Activated CD4-positive, CD25-positive, alpha-beta regulatory T cell treated with anti-CD3 and anti-CD28 coated beads, Interleukin-2, amount 50 U/mL, for 16 hours (primary cell): ENCODE results near the gene OR2C1.

Experiments
- DNase-seq: peaks from one replicate; pipeline ENCODE4 v3.0.0-alpha.2; 2020; ENCODE audit warnings: low read depth, low spot score

Gene OR2C1

DNA sequence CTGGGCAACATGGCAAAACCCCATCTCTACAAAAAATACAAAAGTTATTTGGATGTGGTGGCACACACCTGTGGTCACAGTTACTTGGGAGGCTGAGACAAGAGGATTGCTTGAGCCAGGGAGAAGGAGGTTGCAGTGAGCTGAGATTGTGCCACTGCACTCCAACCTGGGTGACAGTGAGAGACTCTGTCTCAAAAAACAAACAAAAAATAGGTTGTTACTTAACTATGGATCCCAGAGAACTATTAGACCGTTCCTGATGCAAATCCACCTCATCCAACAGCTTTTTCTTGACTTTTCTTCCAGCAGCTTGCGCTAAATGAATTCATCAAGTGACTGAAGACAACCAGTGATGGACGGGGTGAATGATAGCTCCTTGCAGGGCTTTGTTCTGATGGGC lies at the start of gene OR2C1:
Gene OR2C1 (plus strand): TSS at position 301 of the 400 bp plus-strand sequence. CDS start 52 bp downstream, at position 353.
- no peak for DNase-seq

DNA sequence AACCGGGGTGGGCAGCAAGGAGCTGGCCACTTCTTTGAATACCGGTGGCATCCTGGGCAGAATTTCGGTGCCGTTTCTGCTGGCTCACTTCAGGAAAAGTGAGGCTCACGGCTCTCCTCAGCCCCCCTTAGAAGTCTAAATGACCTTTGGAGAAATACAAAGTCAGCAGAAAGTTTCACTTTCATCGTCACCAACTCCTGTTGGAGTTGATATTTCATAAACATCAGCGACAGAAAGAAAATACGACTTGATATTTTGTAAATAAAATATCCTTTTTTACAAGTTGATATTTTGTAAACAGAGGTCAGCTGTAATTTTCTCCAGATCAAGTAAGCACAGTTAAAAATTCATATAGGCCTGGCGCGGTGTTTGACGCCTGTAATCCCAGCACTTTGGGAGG lies 49.6 kb upstream of the OR2C1 start:
- DNase-seq, result no peak

DNA sequence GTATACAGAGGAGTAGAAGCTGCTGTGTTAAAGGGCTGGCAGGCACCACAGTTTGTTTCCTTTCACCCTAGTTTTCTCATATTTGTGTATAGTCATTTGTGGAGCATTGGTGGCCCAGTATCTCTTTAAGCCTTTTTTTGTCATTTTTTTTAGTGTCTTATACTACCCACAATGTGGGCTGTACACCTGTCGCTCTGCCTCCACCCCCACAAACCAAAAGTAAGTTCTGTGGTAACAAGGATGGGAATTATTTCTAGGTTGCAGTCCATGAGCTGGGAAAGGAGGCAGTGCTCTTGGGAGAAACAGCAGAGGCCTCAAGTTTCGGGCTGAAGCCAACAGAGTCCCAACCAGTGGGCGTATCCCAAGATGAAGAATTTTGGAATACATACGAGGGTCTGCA lies 44.2 kb upstream of the OR2C1 start:
- DNase-seq, result no peak

DNA sequence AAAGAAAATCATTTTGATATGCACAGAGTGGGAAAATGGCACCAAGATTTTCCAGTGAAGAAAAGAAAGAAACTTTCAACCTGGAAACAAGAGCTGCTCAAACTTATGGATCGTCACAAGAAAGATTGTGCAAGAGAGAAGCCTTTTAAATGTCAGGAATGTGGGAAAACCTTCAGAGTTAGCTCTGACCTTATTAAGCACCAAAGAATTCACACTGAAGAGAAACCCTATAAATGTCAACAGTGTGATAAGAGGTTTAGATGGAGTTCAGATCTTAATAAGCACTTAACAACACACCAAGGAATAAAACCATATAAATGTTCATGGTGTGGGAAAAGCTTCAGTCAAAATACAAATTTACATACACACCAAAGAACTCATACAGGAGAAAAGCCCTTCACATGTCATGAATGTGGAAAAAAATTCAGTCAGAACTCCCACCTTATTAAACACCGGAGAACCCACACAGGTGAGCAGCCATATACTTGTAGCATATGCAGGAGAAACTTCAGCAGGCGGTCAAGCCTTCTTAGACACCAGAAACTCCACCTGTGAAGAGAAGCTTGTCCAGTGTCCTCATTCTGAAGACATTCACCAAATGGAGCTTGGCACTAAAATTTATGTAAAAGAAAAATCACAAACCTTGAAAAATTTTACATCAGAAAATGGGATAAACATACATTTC lies 38.2 kb upstream of the OR2C1 start:
- no peak for DNase-seq

DNA sequence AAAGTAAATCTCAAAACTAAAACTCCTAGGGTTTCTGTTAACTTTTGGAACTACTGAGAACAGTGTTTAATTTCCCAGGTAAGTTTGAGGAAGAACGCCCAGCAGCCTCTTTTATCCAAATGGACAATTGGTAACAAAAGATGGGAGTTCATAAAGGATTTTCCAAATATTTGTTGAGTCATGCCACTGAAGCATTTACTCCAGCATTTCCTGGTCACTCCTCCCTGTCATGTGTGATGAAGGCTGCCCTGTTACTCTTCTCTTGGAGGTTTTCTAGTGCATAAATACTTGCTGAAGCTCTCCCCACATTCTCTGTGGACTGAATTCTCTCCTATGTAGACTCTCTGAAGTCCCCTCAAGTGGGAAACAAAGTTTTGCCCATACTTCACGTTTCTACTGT lies 33.9 kb upstream of the OR2C1 start:
- no peak for DNase-seq

DNA sequence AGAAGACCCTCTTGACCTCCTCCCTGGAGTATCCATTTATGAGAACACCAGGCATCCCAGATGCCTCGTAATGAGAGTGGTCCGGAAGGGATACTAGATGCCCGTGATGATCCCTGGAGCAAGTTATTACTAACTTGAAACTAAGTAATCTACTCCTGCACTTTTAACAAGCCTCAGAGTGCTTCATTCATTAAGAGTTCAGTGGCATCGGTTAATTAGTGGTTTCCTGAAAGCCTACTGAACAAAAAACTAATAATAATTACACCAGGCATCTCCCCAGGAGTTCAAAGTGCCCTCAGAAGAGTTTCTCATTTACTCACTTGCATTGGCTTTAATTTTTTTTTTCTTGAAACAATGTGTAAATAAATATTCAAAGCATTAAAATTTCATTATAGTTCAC lies 28.2 kb upstream of the OR2C1 start:
- no peak for DNase-seq

DNA sequence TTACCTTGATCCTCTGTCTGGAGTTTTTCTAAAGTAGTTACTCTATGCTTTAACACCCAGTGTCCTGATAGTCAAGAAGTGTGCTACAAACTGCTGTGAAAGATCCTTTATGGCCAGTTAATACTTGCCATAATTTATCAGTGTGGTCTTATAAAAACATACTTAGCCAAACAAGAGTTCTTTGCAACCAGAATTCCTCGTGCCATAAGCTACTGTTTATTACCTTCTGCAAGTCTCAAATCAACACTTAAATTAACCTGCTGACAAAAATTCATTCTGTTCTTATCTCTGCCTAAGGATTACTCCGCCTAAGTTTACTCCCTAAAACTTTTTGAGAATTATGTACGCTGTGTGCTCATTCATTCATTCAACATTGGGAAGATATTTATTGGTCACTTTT lies 27.6 kb upstream of the OR2C1 start:
- no peak for DNase-seq

DNA sequence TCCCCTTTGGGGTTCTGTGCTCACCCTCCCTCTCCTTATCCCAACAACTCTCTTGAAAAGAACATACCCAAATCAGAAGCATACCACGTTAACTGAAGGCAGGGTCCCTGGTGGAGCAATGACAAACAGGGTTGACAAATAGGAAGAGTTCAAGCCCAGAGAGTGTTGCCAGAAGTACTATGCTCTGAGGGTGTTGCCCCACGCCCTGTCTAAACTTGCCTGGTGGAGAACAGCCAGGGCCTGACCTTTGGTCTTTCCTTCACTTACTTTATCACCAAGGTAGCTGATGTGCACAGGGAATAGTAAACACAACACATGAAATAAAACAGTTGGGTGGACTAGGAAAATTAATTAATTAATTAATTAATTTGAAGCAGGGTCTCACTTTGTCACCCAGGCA lies 27.0 kb upstream of the OR2C1 start:
- DNase-seq, result no peak

DNA sequence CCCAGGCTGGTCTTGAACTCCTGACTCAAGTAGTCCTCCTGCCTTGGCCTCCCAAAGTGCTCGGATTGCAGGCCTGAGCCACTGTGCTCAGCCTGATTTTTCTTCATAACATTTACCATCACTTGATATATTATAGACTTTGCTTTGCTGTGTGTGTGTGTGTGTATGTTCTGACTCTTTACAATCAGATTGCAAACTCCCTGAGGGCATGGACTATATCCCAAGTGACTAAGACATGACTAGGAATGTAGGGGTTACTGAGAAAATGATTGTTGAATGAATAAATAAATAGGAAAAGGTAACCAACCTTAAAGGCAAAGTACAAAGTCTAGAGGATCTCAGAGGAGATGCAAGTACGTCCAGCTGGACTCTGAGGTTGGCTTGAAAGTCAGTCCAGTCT lies 9.6 kb upstream of the OR2C1 start:
- no peak for DNase-seq

DNA sequence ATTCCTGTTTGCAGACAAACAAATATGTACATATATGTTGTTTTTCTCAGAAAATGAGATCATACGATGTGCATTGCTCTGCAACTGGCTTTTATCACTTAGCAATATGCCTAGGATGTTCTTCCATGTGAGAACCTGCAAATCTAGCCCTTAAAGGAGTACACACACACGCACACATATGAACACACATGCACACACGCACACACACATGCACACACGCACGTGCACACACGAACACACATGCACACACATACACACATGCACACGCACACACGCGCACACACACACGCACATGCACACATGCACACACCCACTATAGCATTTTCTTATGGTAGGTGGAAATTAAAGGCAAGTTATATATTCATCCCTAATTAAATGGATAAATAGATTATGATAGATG lies 8.1 kb upstream of the OR2C1 start:
- DNase-seq, result no peak

DNA sequence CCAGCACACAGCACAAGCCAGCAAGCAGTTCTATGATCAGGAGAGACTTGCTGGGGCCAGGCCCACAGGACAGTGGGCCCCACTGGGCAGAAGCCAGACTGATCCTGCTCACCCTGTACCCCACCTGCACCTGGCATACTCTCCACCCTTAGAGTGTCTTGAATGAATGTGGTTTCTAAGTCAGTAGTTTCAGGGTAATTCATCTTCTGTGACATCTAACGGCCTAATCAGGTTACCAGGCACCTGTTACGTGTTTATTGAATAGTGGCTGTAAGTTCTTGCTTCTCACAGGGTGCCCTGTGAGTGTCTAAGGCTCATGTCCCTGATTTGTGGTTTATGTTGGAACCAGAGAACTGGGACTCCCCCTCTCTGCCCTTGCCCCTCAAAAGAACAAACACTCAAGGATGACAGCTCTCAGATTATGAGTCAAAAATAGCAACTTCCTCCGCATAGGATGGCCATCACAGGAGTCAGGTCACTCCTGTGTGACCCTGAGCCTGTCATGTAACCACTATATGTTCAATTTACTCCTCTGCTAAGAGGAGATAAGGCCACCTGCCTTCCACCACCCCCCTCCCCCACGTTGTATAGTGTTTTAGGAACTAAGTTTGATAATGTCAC lies 7.0 kb upstream of the OR2C1 start:
- DNase-seq, result no peak

DNA sequence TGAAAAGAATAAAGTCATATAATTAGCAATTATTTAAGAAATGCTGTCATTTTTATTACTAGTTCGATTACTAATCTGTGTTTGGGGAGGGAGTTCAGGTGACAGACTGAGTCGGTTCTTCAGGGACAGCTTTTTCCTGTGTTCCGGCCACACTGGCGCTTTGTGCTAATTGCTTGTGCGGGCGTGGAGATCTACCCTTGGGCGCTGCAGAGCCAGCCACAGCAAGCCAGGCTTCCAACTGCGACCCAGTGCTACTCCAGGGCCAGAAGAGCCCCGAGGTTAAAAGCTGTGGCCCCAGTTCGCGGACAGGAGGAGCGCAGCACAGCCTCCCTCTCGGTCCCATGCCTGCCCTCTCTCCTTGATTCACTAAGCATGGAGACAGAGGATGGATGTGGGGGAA lies 6.5 kb upstream of the OR2C1 start:
- no peak for DNase-seq

DNA sequence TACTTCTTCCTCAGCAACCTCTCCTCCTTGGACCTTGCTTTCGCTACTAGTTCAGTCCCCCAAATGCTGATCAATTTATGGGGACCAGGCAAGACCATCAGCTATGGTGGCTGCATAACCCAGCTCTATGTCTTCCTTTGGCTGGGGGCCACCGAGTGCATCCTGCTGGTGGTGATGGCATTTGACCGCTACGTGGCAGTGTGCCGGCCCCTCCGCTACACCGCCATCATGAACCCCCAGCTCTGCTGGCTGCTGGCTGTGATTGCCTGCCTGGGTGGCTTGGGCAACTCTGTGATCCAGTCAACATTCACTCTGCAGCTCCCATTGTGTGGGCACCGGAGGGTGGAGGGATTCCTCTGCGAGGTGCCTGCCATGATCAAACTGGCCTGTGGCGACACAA lies 429 bp downstream of the OR2C1 start:
- DNase-seq, result no peak

DNA sequence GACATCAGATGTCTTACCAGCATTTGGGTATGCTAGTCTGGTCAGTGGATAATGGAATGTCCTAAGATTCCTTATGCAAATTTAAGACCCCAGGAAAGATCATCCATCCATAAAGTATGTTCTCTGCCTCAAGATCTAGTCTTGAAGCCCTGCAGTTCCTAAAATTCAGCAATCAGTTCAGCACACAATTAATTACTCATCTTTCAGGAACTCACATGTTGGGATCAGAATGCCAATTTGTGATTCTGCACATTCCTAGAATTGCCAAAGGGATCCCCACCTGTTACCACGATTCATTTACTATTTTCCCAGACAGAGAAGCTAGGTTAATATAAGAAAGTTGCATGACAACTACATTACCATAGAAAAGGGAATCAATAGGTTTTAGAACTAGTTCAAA lies 3.2 kb downstream of the OR2C1 start:
- no peak for DNase-seq

DNA sequence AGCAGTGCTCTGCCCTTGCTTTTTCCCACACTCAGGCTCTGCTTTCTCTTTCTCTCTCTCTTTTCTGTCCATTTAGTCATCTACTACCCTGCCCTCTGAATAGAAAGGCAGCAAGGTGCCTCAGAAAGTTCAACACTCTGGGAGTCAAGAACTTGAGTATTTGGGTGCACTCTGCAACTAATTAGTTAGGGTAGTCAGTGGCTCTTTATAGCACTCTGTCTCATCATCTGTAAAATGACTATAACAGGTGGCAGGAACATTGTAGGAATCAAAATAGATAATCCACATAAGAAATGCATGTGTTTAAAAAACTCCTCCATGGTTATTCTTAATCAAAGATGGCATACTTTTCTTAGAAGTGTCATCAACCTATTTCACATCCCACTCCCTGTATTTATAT lies 7.2 kb downstream of the OR2C1 start:
- DNase-seq, result no peak

DNA sequence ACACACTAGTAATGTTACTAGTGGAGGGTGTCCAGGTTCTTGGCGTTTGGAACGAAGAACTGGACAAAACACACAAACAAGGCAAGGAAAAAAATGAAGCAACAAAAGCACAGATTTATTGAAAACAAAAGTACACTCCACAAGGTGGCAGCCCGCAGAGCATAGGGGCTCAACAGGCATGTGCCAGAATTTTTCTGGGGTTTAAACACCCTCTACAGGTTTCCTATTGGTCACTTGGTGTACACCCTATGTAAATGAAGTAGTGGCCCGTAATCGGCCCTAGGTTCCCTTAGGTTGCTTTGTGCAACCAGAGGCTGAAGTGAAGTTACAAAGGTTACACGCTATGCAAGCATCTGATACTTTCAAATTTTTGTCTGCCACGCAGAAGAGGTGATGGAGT lies 8.1 kb downstream of the OR2C1 start:
- no peak for DNase-seq

DNA sequence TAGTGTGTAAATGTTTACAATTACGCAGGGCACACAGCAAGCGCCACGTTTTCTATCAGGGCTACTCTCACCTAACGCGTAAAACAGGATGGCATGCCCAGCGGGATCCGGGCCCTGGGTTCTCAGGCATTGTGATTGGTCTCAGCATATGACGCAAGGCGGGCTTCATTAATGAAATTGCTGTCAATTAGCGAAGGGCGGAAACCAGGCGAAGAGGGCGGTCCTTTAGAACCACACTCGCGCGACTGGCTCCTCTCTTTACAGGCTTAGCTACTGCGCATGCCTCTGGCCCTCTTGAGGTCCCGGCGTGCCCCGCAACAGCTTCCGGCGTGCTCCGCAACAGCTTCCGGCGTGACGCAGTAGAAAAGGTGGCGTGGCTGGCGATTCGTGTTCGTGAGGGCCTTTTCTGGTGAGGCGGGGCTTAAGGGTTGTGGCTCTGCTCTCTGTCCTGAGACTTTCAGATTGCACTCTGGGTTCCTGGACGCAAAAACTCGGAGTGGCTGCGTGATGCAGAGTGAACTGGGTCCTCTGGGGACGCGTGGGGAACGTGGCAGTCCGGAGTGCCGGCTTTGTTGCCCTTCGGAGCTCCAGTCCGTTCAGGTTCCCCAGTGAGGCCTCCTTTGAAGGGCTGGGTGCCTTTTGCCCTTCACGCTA lies 9.2 kb downstream of the OR2C1 start:
- DNase-seq, result peak; percentile 68

DNA sequence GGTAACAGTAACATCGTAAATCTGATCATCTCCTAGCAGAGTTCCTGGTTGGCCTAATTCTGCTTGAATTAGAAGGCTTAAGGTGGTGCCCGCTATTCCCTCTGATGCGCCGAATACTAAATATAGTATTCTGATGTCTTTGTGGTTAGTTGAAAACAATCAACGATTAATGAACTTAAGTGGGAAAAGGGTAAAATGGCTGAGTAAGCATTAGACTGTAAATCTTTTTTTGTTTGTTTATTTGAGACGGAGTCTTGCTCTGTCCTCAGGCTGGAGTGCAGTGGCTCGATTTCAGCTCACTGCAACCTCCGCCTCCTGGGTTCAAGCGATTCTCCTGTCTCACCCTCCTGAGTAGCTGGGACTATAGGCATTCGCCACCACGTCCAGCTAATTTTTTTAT lies 13.4 kb downstream of the OR2C1 start:
- no peak for DNase-seq

DNA sequence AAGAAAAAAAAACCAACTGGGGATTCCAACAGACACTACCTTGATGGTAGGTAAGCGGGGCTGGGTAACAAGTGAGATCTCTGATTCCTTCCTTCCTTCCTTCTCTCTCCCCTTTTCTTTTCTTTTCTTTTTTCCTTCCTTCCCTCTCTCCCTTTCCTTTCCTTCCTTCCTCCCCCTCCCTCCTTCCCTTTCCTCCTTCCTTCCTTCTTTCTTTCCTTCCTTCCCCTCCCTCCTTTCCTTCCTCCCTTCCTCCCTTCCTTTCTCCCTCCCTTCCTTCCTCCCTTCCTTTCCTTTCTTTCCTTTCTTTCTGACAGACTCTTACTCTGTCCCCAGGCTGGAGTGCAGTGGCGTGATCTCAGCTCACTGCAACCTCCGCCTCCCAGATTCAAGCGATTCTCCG lies 20.0 kb downstream of the OR2C1 start:
- no peak for DNase-seq

DNA sequence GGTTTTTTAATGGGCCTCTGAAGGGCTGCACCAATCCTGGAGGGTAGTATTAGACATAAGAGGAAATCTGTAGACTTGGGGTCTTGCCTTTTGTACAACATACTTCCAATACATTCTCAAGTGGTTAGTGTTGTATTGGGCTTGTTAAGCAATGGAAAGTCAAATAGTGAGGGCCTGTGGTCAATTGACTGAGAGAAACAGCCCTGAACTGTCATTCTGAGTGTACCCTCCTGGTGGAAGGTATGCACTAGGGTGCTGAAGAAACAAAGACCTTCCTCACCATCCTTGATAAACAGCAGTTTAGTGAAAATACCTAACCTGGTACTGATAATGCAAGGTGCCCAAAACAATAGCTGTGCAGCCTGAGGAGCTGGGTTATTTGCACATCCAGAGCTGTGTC lies 22.2 kb downstream of the OR2C1 start:
- no peak for DNase-seq

DNA sequence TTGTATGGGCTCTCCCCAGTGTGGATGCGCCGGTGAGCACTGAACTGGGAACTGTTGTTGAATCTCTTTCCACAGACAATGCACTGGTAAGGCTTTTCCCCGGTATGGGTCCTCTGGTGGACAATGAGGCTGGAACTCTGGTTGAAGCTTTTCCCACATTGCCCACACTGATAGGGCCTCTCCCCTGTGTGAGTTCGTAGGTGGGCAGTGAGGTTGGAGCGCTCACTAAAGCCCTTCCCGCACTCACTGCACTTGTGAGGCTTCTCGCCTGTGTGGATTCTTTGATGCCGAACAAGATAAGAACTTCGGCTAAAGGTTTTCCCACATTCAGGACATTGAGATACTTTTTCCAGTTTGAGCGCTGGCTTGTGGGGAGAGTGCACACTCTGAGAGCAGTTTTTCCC lies 27.4 kb downstream of the OR2C1 start:
- DNase-seq, result no peak

DNA sequence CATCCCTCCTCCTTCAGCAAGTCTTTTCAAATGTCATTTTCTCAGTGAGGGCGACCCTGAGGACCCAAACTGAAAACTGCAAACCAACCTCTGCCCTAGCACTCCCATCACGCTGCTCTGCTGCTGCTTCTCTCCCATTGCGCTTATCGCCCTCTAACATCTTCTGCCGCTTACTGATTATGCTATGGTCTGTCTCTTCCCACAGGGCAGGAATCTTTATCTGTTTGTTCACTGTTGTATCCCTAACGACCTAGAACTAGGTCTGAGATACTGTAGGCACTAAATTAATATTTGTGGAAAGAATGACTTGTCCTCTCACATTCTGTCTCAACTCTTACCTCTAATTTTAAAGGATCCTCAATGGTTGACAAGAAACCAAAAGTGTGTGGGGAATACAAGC lies 32.6 kb downstream of the OR2C1 start:
- no peak for DNase-seq

DNA sequence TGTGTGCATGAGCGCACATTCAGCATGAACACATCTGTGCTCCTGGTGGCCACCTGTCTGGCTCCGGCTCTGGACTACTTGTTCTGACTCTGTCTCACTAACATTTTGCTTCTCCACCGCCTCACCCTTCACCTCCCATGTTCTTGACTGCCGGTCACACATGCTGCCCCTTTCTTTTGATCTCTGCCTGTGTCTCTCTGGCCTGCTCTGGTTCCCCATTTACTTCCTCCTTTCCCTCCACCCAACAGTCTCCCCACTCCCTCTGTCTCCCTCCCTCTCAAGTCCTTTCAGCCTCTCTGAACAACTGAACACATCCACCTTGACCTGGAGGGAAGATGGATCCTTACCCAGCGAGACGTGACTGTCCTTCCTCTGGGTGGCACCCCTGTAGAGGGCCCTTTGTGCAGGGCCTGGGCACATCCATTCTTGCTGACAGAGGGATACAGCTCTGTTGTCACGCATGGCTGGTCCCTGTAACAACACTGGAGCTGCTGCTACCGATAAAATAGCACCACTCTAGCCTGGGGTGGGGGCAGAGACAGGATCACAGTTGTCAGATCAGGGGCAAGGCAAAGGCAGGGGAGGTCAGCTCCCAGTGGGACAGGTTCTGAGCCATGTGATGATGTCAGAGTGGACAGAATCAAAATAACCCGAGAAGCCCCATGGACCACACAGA lies 34.1 kb downstream of the OR2C1 start:
- no peak for DNase-seq
